Right forelimb (tissue), 1 donor: ENCODE data around the gene C1orf21.

Experiments
- DNase-seq: peaks from one replicate; pipeline ENCODE4 v3.0.0-alpha.2; 2018

The C1orf21 gene

GRCh38 chr1:184489908-184490307 is 103.1 kb downstream of the C1orf21 start:
- no peak for DNase-seq

- DNase-seq, result no peak
Measured at GRCh38 chr1:184492536-184492935, 105.7 kb downstream of the C1orf21 start.

GRCh38 chr1:184493987-184494388 is 107.2 kb downstream of the C1orf21 start:
- no peak for DNase-seq

- DNase-seq, result no peak
Measured at GRCh38 chr1:184494929-184495328, 108.1 kb downstream of the C1orf21 start.

DNA sequence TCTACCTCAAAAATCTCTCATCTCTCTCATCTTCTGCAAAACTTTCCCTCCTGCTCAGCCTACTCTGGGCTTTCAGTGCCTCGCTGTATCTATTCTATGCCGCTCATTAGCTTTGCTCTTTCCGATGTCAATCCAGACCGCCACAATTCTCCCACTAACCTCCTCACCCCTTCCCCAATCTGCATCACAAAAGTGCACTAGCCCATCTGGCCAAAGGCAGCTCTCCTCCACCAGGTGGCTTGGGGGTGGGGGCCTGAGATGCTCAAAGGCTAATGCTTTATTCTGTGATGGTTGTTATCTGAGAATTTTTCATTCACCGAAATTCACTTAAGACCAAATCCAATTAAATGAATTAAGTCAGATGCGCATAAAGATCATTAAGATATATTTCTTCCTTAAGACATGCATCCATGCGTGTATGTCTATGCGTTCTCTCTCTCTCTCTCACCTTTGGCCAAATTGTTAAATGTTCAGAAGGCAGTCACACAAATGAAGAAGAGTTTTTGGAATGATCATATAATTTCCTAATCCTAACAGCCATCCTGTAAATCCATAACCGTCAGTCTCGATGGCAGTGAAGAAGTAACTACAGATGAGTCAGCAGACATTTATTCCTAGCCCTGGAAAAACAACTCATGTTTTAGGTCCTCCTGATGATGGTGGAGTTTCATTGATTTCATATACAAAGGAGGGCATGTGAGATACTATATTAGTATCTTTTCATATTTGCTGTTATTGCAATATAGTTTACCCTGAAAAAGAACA is 111.3 kb downstream of the C1orf21 start:
- no peak for DNase-seq

GRCh38 chr1:184499616-184500015 is 112.8 kb downstream of the C1orf21 start:
- no peak for DNase-seq

DNA sequence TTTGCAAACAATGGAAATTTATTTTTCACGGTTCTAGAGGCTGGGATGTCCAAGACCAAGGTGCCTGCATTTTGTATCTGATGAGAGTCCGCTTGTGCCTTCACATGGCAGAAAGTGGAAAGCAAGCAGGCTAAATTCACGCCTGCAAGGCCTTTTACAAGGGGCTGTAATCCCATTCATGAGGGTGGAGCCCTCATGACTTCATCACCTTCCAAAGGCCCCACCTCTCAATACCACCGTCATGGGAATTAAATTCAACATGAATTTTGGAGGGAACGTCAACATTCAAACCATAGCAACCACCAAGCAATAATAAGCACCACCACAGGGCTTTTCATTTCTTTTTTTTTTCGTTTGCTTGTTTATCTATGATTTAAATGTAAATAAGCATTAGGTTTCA is 115.3 kb downstream of the C1orf21 start:
- DNase-seq, result no peak

DNA sequence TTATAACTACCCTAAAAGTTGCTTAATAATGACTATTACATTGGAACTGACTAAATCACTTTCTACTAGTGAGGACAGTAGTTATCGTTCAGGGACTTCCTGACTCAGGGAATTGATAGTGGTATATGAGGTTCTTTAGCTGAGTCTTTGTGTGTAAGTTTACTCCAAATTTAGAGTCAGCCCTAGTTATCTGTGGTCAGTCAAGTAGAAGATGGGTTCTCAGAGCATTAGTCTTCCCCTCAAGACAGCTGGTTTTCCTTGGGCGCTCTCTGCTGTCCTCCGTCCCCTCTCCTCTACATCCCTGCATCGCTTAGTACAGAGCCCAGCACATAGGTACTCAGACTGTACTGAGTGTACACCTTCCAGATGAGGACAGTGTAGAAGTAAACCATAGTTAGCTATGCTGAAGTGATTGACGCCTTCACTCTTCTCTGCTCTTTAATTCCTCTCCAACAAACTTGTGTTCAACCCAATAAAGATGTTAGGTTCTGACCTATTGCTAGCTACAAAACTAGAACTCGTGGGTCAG is 116.5 kb downstream of the C1orf21 start:
- no peak for DNase-seq

DNA sequence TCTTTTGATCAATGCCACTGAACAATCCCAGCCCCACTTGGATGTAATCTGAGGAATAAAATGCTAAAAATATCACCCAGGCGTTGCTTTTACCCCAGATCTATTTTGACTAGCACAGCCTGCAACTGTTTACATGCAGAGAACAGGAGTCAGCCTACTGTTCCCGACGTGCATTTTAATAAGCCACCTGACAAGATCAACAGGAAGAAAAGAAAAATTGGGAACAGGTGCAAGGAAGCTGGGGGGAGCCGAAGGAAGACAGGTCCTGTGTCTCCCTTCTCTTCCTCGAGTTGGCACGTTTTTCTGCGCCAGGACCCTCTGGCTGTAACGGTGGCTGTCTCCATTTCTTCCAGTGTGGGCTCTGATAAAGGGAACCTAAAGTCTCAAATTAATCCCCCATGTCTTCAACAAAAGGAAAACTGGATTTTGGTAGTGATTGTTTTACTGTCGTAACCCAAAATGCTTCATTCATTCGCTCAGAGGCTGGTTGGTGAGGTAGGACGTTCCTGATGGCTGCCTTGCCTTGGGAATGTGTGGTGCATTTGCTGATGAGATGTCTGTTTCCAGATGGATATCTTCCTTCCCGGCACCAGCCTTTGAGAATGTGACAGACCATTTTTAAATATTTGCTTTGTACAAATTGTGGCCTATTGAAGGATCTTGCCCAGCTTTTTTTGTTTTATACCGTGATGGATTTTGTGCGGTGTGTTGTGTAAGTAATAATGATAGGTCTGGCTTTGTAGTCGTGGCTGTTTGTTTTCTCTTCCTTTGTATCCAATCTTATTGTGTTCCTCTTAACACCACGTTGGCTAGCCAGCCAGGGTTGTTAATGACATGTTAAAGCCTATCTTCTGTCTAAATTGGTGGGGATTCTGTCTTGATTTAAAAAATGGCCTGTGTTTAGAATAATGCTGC is 117.5 kb downstream of the C1orf21 start:
- no peak for DNase-seq

DNA sequence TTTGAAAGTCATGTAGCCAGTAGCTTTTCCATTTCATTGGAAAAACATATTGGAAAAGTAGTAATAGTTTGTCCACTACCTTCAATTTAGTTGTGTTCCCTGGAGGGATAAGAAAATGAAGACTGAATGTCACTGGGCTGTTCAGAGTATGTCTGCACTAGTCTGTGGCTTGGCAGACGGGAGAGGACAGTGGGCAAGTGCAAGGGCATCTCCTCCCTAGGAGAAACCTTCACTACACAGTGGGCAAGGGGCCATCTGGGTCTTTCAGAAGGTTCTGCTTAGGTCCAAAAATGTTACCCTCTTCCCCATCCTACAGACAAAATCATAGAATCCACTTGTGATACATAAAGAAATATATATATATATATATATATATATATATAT is 118.1 kb downstream of the C1orf21 start:
- no peak for DNase-seq

GRCh38 chr1:184506481-184506880 is 119.7 kb downstream of the C1orf21 start:
- no peak for DNase-seq

DNA sequence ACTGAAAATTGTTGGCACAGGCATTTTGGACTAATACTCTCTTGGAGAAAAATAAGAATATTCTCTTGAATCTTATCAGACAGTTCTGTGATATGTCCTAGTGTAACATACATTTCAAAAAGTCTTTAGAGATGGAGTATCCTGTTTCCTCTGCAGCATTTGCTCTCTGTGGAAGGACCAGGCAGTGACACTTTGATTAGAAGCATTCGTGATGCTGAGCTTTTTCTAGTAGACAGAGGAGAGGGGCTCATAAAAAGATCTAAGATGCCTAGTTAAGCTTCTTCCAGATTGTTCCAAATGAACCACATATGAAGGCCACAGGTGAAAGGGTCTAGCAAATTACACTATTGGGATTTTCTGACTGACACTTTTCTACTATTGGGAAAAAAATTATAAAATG is 120.3 kb downstream of the C1orf21 start:
- no peak for DNase-seq

GRCh38 chr1:184507604-184508280 is 120.9 kb downstream of the C1orf21 start:
- no peak for DNase-seq

GRCh38 chr1:184509105-184509504 is 122.3 kb downstream of the C1orf21 start:
- no peak for DNase-seq

DNA sequence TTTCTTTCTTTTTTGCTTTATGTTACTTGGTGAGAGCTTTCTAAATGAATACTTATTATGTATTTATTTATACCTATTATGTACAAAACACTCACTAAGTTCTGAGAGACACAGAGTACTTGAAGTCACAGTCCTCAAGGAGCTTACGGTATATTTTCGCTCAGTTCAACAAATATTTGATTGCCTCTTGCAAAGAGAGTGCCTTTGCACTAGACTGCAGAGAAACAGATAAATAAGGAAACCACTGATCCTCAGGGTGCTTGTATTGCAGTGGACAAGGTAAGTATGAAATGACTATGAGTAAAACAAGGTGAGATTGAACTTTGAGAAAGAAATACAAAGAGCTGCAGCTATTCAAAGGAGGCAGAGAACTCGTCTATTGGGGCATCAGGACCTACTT is 123.3 kb downstream of the C1orf21 start:
- DNase-seq, result no peak

DNA sequence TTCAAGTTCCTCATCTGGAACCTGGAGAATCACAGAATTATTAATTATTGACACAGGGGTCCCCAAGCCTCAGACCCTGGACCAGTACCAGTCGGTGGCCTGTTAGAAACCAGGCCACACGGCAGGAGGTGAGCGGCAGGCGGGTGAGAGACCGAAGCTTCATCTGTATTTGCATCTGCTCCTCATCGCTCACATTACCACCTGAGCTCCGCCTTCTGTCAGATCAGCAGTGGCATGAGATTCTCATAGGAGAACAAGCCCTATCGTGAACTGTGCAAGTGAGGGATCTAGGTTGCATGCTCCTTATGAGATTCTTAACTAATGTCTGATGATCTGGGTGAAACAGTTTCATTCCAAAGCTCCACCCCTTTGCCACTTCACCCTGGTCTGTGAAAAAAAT is 125.9 kb downstream of the C1orf21 start:
- no peak for DNase-seq

DNA sequence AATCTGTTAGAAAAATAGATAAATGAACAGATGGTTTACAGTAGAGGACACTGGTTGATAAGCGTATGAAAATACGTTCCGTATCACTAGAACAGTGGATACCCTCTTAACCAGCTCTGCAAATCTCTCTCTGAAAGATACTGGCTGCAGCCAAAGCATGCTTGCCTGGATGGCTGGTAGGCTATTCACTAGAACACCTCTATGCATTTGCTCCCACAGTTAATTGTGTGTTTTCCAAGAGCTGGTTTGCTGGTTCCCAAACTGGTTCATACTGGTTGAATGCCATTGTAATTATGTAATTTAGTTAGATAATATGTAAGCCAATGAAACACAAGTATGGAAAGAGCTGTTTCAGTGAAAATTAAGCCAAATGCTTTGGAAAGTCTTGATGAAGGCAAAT is 126.6 kb downstream of the C1orf21 start:
- no peak for DNase-seq

- no peak for DNase-seq
Measured at GRCh38 chr1:184513966-184514365, 127.1 kb downstream of the C1orf21 start.

- DNase-seq, result no peak
Measured at GRCh38 chr1:184514447-184514846, 127.6 kb downstream of the C1orf21 start.

- DNase-seq, result no peak
Measured at GRCh38 chr1:184517130-184517529, 130.3 kb downstream of the C1orf21 start.

GRCh38 chr1:184518736-184519357 is 132.0 kb downstream of the C1orf21 start:
- DNase-seq, result no peak

GRCh38 chr1:184520336-184520735 is 133.5 kb downstream of the C1orf21 start:
- no peak for DNase-seq

- no peak for DNase-seq
Measured at GRCh38 chr1:184524248-184524647, 137.4 kb downstream of the C1orf21 start.
